ENCODE results near the gene ZNF799.
A peak's percentile ranks its signal among the peaks of the same experiment; 100 is the strongest.
"Not testable (repeated sequence)": the region's sequence is repeated elsewhere in the genome, so short reads cannot be mapped to it uniquely, and the experiment has no call there.

GRCh38 chr19:12439686-12440540, 38.8 kb upstream of the ZNF799 start:
- not testable (repeated sequence) for TF ChIP-seq CTCF (IDR thresholded peaks at IDR 0.05)
- peak in 1 of 3 donors; percentile 24 for TF ChIP-seq POLR2A (IDR thresholded peaks at IDR 0.05)

All from body of pancreas (tissue), 4 donors.